ENCODE data around the gene DENND1A.

DENND1A gene

GRCh38 chr9:123378025-123378424 is 551.9 kb downstream of the DENND1A start:
- POLR2A ChIA-PET = interaction anchor here (0.6 kb wide), 1 partner anchor 1077 kb away, joined by 3 read pairs; no protein-coding TSS in a partner anchor
- TF ChIP-seq CTCF (IDR thresholded peaks at IDR 0.05; ENCODE audit: control extremely low read depth, extremely low read depth, low read depth, missing control alignments) = no peak
- no peak for DNase-seq (ENCODE audit: extremely low spot score)
- CTCF ChIA-PET = no interaction called here

GRCh38 chr9:123377211-123377971 is 552.5 kb downstream of the DENND1A start:
- ChIA-PET CTCF (interaction anchor here (1.1 to 1.9 kb wide), 2 partner anchors 8 to 14 kb away, joined by 3 to 7 read pairs; no protein-coding TSS in a partner anchor), POLR2A (no interaction called here)
- DNase-seq (ENCODE audit: extremely low spot score) = no peak
- TF ChIP-seq CTCF (IDR thresholded peaks at IDR 0.05; ENCODE audit: control extremely low read depth, extremely low read depth, low read depth, missing control alignments) = no peak

DNA sequence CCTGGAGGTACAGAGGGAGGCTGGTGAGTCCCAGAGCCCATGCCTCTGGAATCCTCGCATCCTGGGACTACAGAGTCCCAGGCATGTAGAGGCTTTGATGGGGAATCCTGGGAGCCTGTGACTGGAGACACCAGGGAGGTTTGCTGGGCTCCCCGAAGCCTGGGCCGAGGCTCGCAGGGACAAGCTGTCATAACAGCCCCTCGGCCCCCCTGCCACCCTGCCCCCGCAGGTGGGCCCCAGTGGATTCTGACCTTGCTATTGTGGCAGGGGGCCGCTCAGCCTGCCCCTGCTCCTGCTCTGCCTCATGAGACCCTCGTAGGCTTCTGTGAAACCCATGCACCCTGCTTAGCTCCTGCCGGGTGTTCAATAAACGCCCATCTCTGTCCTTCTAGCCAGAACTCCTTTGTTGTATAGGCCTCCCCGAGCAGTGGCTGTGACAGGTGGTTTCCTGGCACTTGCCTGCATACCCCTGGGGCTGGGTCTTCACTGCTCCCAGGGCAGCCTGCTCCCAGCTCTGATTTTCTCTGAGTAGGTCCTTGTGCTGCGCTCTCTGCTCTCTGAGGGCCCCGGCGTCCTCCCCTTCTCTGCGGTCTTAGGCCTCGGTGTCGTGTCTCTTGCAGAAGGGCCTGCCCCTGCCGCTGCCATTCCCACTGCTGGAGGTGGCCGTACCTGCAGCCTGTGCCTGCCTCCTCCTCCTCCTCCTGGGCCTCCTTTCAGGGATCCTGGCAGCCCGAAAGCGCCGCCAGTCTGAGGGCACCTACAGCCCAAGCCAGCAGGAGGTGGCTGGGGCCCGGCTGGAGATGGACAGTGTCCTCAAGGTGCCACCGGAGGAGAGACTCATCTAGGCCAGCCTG is 553.5 kb downstream of the DENND1A start:
- ChIA-PET CTCF (interaction anchor here (1.1 to 1.9 kb wide), 2 partner anchors 9 to 13 kb away, joined by 3 to 7 read pairs; no protein-coding TSS in a partner anchor), POLR2A (interaction anchor here (0.6 kb wide), 1 partner anchor 254 kb away, joined by 5 read pairs; no protein-coding TSS in a partner anchor)
- DNase-seq (ENCODE audit: extremely low spot score) = no peak
- TF ChIP-seq CTCF (IDR thresholded peaks at IDR 0.05; ENCODE audit: control extremely low read depth, extremely low read depth, low read depth, missing control alignments) = no peak

GRCh38 chr9:123375469-123376132 is 554.3 kb downstream of the DENND1A start:
- no peak for TF ChIP-seq CTCF (IDR thresholded peaks at IDR 0.05; ENCODE audit: control extremely low read depth, extremely low read depth, low read depth, missing control alignments)
- POLR2A ChIA-PET = no interaction called here
- no peak for DNase-seq (ENCODE audit: extremely low spot score)
- CTCF ChIA-PET = interaction anchor here (1.9 kb wide), 1 partner anchor 10 kb away, joined by 7 read pairs; no protein-coding TSS in a partner anchor

- POLR2A ChIA-PET = no interaction called here
- CTCF ChIA-PET = interaction anchor here (1.3 kb wide), 1 partner anchor 12 kb away, joined by 3 read pairs; no protein-coding TSS in a partner anchor
- no peak for DNase-seq (ENCODE audit: extremely low spot score)
- no peak for TF ChIP-seq CTCF (IDR thresholded peaks at IDR 0.05; ENCODE audit: control extremely low read depth, extremely low read depth, low read depth, missing control alignments)
These were observed 556.0 kb downstream of the DENND1A start for GRCh38 chr9:123373946-123374345.

DNA sequence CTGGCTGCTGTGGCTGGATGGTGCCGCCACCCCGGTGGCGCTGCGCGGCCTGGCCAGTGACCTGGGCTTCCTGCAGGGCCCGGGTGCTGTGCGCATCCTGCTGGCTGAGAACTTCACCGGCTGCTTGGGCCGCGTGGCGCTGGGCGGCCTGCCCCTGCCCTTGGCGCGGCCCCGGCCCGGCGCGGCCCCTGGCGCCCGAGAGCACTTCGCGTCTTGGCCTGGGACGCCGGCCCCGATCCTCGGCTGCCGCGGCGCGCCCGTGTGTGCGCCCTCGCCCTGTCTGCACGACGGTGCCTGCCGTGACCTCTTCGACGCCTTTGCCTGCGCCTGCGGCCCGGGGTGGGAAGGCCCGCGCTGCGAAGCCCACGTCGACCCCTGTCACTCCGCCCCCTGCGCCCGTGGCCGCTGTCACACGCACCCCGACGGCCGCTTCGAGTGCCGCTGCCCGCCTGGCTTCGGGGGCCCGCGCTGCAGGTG is 556.4 kb downstream of the DENND1A start:
- no peak for TF ChIP-seq CTCF (IDR thresholded peaks at IDR 0.05; ENCODE audit: control extremely low read depth, extremely low read depth, low read depth, missing control alignments)

More for the DNA sequence above, 556.4 kb downstream of the DENND1A start:
- POLR2A ChIA-PET = no interaction called here
- CTCF ChIA-PET = interaction anchor here (1.3 kb wide), 1 partner anchor 13 kb away, joined by 3 read pairs; no protein-coding TSS in a partner anchor
- no peak for DNase-seq (ENCODE audit: extremely low spot score)

All from GM10248 (cell line).